HepG2 (cell line): ENCODE results near the gene GFRA3. TPM values are rescaled to one million over a fixed set of nuclear protein-coding genes. Genes with fewer than 3 reads are reported as not detected.
A peak's percentile ranks its signal among the peaks of the same experiment; 100 is the strongest.

Experiments
- ATAC-seq: fragments of 200-7000 bp; cut with Tn5 transposase; 3 replicates; pipeline ENCODE4 v1.9.1; 2020; ENCODE audit warnings: mild to moderate bottlenecking, moderate library complexity
- BruUV-seq: library from RNA; stranded (reverse); fragments of 400-500 nt; replicated peaks from 2 replicates; lab custom pipeline; 2021; lab: Mats Ljungman, UMichigan
- CTCF ChIA-PET: fragments of 300-600 bp; formaldehyde crosslinking; extraction: SDS; loops from one replicate; lab custom pipeline; 2021; ENCODE audit warnings: low total read pairs, inconsistent platforms, low intra/inter-chr PET ratio; lab: Yijun Ruan, JAX
- POLR2A ChIA-PET: fragments of 350-600 bp; sonication (Branson Sonifier 250); formaldehyde crosslinking; loops from one replicate; lab custom pipeline; 2020; ENCODE audit warnings: antibody characterized with exemption, inconsistent platforms; lab: Yijun Ruan, JAX
- DNase-seq: peaks from one replicate; pipeline ENCODE4 v3.0.0-alpha.2; 2015; ENCODE audit warnings: low spot score
- FAIRE-seq: peaks from 3 replicates; lab custom pipeline; 2011; peaks lifted over from hg19 to GRCh38; lab: Jason Lieb, UNC
- H2AFZ ChIP-seq: one replicate; pipeline ENCODE4 v1.6.1; 2011; ENCODE audit warnings: low read length, inconsistent platforms
- H3K27ac ChIP-seq: fragments of 300-600 bp; 3 replicates; pipeline ENCODE4 v1.8.0; 2011; ENCODE audit warnings: mixed run types, mild to moderate bottlenecking, mixed read lengths, low read length, inconsistent platforms; ENCODE audit not compliant: insufficient read depth; ENCODE audit errors: extremely low read length
- H3K27me3 ChIP-seq, 2 experiments: fragments of 200-600 bp in 1 of 2; 2 replicates in 1 of 2; 3 replicates in 1 of 2; pipeline versions ENCODE4 v1.6.0 to v1.8.0; 2011; ENCODE audit warnings: low read length in 2 of 2, mild to moderate bottlenecking in 2 of 2, moderate library complexity in 2 of 2, inconsistent platforms in 1 of 2; ENCODE audit not compliant: insufficient read depth in 2 of 2, control insufficient read depth in 1 of 2
- H3K36me3 ChIP-seq, 2 experiments: fragments of 200-600 bp in 1 of 2; replicated peaks in 1 of 2; 2 replicates in 1 of 2; 3 replicates in 1 of 2; pipeline versions ENCODE4 v1.5.1 to v1.8.0; 2011; ENCODE audit warnings: low read length in 2 of 2, inconsistent platforms in 1 of 2; ENCODE audit not compliant: insufficient read depth in 2 of 2, control insufficient read depth in 1 of 2
- H3K4me1 ChIP-seq: 2 replicates; pipeline ENCODE4 v1.5.1; 2012; ENCODE audit warnings: low read length, inconsistent platforms; ENCODE audit not compliant: insufficient read depth
- H3K4me2 ChIP-seq: 2 replicates; pipeline ENCODE4 v1.6.0; 2011; ENCODE audit warnings: low read depth, low read length, inconsistent platforms
- H3K4me3 ChIP-seq, 3 experiments: fragments of 200-600 bp in 1 of 3; sonication (generic), shearing (Covaris generic) in 1 of 3; replicated peaks in 1 of 3; 2 replicates each; pipeline ENCODE4 v1.5.1; 2011 to 2016; ENCODE audit warnings: low read length in 3 of 3, inconsistent platforms in 2 of 3, low read depth in 2 of 3, mild to moderate bottlenecking in 2 of 3, control low read depth in 1 of 3, mixed read lengths in 1 of 3; ENCODE audit not compliant: insufficient read depth in 1 of 3
- H3K79me2 ChIP-seq: one replicate; pipeline ENCODE4 v1.6.1; 2011; ENCODE audit warnings: low read length, inconsistent platforms; ENCODE audit not compliant: insufficient read depth
- H3K9ac ChIP-seq: 2 replicates; pipeline ENCODE4 v1.6.0; 2011; ENCODE audit warnings: mild to moderate bottlenecking, low read depth, low read length, inconsistent platforms; ENCODE audit not compliant: insufficient read depth
- H3K9me3 ChIP-seq: 2 replicates; pipeline ENCODE4 v1.5.1; 2012; ENCODE audit warnings: mild to moderate bottlenecking, low read length
- H4K20me1 ChIP-seq: 2 replicates; pipeline ENCODE4 v1.6.0; 2011; ENCODE audit warnings: inconsistent platforms, mild to moderate bottlenecking, low read length, moderate library complexity; ENCODE audit not compliant: insufficient read depth
- HMG20A ChIP-seq: IDR thresholded peaks from 2 replicates; pipeline ENCODE4 v1.6.1; 2016; ENCODE audit warnings: borderline replicate concordance
- JUN ChIP-seq: sonication (generic); formaldehyde crosslinking; IDR thresholded peaks from 2 replicates; pipeline ENCODE4 v1.4.0; 2020; ENCODE audit warnings: mild to moderate bottlenecking, missing genetic modification reagents
- KDM6A ChIP-seq: IDR thresholded peaks from 2 replicates; pipeline ENCODE4 v1.6.1; 2016; ENCODE audit warnings: low read depth
- PAWR ChIP-seq: sonication (generic); formaldehyde crosslinking; IDR thresholded peaks from 2 replicates; pipeline ENCODE4 v1.4.0; 2020; ENCODE audit warnings: missing genetic modification reagents, mild to moderate bottlenecking, borderline replicate concordance
- RAD21 ChIP-seq: fragments of 450-650 bp; formaldehyde crosslinking; IDR thresholded peaks from 2 replicates; pipeline ENCODE4 v1.5.0; 2020; ENCODE audit warnings: mild to moderate bottlenecking
- ZBTB1 ChIP-seq: sonication (generic); formaldehyde crosslinking; IDR thresholded peaks from 2 replicates; pipeline ENCODE4 v1.4.0; 2020; ENCODE audit warnings: missing genetic modification reagents, borderline replicate concordance
- ZBTB3 ChIP-seq: sonication (generic); formaldehyde crosslinking; IDR thresholded peaks from 2 replicates; pipeline ENCODE4 v1.4.0; 2020; ENCODE audit warnings: low read depth, mild to moderate bottlenecking, moderate library complexity, missing genetic modification reagents, borderline replicate concordance
- ZMYM2 ChIP-seq: sonication (generic); formaldehyde crosslinking; IDR thresholded peaks from 2 replicates; pipeline ENCODE4 v1.8.0; 2022; ENCODE audit warnings: mild to moderate bottlenecking, missing genetic modification reagents
- ZNF772 ChIP-seq: sonication (generic); formaldehyde crosslinking; IDR thresholded peaks from 2 replicates; pipeline ENCODE4 v1.5.0; 2020; ENCODE audit warnings: mild to moderate bottlenecking, missing genetic modification reagents
- WGBS: methylation state at CpG from one replicate; pipeline ENCODE4 v1.1.6; 2017; ENCODE audit warnings: low lambda C conversion rate; 5-methylcytosine and 5-hydroxymethylcytosine counted together
- in situ Hi-C: cut with HindIII; loops from 2 replicates; pipeline ENCODE4 v1.10.0; 2017; ENCODE audit warnings: low pct_unique_long_range_greater_than_20kb; ENCODE audit not compliant: extremely low pct_ligation_motif_present
- intact Hi-C: fragments of 100-400 bp; cut with micrococcal nuclease; formaldehyde crosslinking; loops from one replicate; pipeline ENCODE4 v1.10.0; 2022; ENCODE audit not compliant: unreplicated experiment
- polyA plus RNA-seq, 8 experiments: library from polyadenylated mRNA; depleted of rRNA in 3 of 8; stranded (reverse) in 7 of 8; unstranded in 1 of 8; fragments of >200 nt; fragmentation: Illumina TruSeq in 4 of 8; extraction: Trizol in 4 of 8; gene quantifications; 2 replicates each; pipeline versions ENCODE4 v1.2.1 to v1.2.3, GENCODE V29; 2011 to 2016; ENCODE audit warnings: low read depth in 4 of 8, missing spikeins in 1 of 8, mixed read lengths in 1 of 8; ENCODE audit not compliant: insufficient read depth in 1 of 8
- total RNA-seq, 5 experiments: library from RNA; depleted of rRNA; stranded (reverse); fragments of >200 nt; fragmentation: Illumina TruSeq; extraction: Trizol; gene quantifications; 2 replicates each; pipeline ENCODE4 v1.2.3, GENCODE V29; 2016; ENCODE audit warnings: low read depth in 1 of 5
- TF ChIP-seq, protein P1 (sequence below): sonication (generic); formaldehyde crosslinking; conservative IDR thresholded peaks from 2 replicates; pipeline ENCODE4 v1.4.0; 2020; ENCODE audit warnings: missing genetic modification reagents
- TF ChIP-seq, protein P2 (sequence below): sonication (generic); formaldehyde crosslinking; IDR thresholded peaks from 2 replicates; pipeline ENCODE4 v1.5.0; 2020; ENCODE audit warnings: mild to moderate bottlenecking, missing genetic modification reagents
- TF ChIP-seq, protein P3 (sequence below): sonication (generic); formaldehyde crosslinking; conservative IDR thresholded peaks from 2 replicates; pipeline ENCODE4 v1.8.0; 2022; ENCODE audit warnings: mild to moderate bottlenecking, moderate library complexity, missing genetic modification reagents
- TF ChIP-seq, protein P4 (sequence below): sonication (generic); formaldehyde crosslinking; IDR thresholded peaks from 2 replicates; pipeline ENCODE4 v1.4.0; 2020; ENCODE audit warnings: mild to moderate bottlenecking, missing genetic modification reagents

GFRA3 gene
- total and polyA plus RNA-seq, 2 of the 13 experiments (the other 11 are each of a cell fraction or from before 2014, with no cell fraction given): 0.27 to 0.30 TPM

DNA sequence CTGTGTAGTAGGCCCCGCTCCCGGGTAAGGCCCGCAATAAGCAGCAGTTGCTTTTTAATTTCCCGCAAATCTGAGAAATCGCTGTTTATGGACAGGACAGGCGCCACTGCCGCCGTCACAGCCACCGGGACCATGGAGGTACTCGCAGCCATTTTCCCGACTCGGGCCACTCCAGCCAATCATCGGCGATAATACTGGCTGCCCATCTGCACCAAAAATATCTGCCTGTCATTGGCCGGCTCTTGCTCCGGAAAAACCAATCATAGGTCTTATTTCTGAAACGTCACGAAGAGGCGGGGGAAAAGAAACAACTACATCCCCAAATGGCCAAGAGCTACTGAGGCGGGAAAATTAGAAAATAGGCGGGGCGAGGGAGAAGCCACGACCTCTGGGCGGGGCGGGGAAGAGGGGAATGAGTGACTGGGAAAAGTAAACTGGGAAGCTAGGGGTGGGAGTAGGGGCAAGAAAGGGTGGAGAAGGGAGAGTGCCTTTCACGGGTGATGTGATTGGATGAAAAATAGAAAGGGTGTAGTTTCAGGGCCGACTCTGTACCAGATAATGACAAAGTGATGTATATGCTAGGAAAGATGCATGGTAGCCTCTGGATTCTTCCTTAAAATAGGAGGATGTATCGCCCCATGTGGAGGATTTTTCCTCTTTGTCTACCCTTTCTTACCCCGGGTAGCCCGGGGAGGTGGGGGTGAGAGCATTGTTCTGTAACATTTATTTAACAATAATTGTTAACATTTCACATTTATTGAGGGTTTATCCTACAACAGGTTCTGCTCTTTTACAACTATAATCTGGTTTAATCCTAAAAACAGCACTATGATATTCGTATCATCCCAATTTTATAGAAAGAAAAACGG is 61.0 kb downstream of the GFRA3 start, which contains the start of gene CDC23:
Gene CDC23, minus strand, starts transcription at position 163 of the 869 bp plus-strand sequence. Its CDS starts 11 bp downstream, at position 152.
- peak; percentile 97 for FAIRE-seq
- H3K4me3 ChIP-seq: peak within 1 kb of the TSS; percentile 79 to 98 (median 97)
- in situ Hi-C loops: no loop called here
- under 1% methylated on average over 24 of the region's 32 CpGs for WGBS
- DNase-seq: peak; percentile 99
- no peaks in the 10 kb centered on the region for H4K20me1 ChIP-seq
- intact Hi-C loops: loop anchor here (1.0 kb wide), 1 partner anchor 35 kb away; the partner anchor contains the start of gene BRD8
- POLR2A ChIA-PET: interaction anchor here (0.7 to 1.8 kb wide), 10 partner anchors 12 to 330 kb away, joined by 3 to 7 read pairs (median 4); partner anchors contain the start of genes CDC25C, ETF1, FAM53C and KIF20A
- peaks cover 35% of the 10 kb centered on the region for H3K79me2 ChIP-seq
- CTCF ChIA-PET: no interaction called here
- peak; percentile 97 for ATAC-seq
- peak within 1 kb of the TSS; percentile 76 for H2AFZ ChIP-seq
- H3K36me3 ChIP-seq: peaks cover 5 to 8% of the 10 kb centered on the region in 2 experiments; a peak in 3 of 5 replicates
- H3K4me2 ChIP-seq: peak within 1 kb of the TSS; percentile 87
- H3K27ac ChIP-seq: peak within 1 kb of the TSS; percentile 83
- H3K9me3 ChIP-seq: no peaks in the 10 kb centered on the region
- no peaks in the 10 kb centered on the region; a peak in 1 of 5 replicates for H3K27me3 ChIP-seq
- peak within 1 kb of the TSS; percentile 95 for H3K9ac ChIP-seq
- peaks cover 20% of the 10 kb centered on the region for H3K4me1 ChIP-seq
- no TSS peak for BruUV-seq
- TF ChIP-seq JUN (CRISPR knock-in tag) (no peak), KDM6A (CRISPR knock-in tag) (no peak), PAWR (CRISPR knock-in tag) (no peak), ZNF772 (CRISPR knock-in tag) (peak; percentile 71; the same call in 1 of the 2 replicates), HMG20A (CRISPR knock-in tag) (no peak), ZBTB1 (no peak), ZBTB3 (CRISPR knock-in tag) (0 out of 2 replicates have a peak, but pooled peaks have one; percentile 26), ZMYM2 (CRISPR knock-in tag) (no peak), RAD21 (no peak)
- TF ChIP-seq, protein P1, sequence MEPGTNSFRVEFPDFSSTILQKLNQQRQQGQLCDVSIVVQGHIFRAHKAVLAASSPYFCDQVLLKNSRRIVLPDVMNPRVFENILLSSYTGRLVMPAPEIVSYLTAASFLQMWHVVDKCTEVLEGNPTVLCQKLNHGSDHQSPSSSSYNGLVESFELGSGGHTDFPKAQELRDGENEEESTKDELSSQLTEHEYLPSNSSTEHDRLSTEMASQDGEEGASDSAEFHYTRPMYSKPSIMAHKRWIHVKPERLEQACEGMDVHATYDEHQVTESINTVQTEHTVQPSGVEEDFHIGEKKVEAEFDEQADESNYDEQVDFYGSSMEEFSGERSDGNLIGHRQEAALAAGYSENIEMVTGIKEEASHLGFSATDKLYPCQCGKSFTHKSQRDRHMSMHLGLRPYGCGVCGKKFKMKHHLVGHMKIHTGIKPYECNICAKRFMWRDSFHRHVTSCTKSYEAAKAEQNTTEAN (CRISPR knock-in tag): 0 out of 2 replicates have a peak, but pooled peaks have one; percentile 32
- TF ChIP-seq, protein P2, sequence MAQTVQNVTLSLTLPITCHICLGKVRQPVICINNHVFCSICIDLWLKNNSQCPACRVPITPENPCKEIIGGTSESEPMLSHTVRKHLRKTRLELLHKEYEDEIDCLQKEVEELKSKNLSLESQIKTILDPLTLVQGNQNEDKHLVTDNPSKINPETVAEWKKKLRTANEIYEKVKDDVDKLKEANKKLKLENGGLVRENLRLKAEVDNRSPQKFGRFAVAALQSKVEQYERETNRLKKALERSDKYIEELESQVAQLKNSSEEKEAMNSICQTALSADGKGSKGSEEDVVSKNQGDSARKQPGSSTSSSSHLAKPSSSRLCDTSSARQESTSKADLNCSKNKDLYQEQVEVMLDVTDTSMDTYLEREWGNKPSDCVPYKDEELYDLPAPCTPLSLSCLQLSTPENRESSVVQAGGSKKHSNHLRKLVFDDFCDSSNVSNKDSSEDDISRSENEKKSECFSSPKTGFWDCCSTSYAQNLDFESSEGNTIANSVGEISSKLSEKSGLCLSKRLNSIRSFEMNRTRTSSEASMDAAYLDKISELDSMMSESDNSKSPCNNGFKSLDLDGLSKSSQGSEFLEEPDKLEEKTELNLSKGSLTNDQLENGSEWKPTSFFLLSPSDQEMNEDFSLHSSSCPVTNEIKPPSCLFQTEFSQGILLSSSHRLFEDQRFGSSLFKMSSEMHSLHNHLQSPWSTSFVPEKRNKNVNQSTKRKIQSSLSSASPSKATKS (CRISPR knock-in tag): no peak
- TF ChIP-seq, protein P3, sequence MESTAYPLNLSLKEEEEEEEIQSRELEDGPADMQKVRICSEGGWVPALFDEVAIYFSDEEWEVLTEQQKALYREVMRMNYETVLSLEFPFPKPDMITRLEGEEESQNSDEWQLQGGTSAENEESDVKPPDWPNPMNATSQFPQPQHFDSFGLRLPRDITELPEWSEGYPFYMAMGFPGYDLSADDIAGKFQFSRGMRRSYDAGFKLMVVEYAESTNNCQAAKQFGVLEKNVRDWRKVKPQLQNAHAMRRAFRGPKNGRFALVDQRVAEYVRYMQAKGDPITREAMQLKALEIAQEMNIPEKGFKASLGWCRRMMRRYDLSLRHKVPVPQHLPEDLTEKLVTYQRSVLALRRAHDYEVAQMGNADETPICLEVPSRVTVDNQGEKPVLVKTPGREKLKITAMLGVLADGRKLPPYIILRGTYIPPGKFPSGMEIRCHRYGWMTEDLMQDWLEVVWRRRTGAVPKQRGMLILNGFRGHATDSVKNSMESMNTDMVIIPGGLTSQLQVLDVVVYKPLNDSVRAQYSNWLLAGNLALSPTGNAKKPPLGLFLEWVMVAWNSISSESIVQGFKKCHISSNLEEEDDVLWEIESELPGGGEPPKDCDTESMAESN (CRISPR knock-in tag): no peak; the same call in 1 of the 2 replicates
- TF ChIP-seq, protein P4, sequence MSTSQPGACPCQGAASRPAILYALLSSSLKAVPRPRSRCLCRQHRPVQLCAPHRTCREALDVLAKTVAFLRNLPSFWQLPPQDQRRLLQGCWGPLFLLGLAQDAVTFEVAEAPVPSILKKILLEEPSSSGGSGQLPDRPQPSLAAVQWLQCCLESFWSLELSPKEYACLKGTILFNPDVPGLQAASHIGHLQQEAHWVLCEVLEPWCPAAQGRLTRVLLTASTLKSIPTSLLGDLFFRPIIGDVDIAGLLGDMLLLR (CRISPR knock-in tag): no peak
